AG04450 (cell line): ENCODE results near the gene TSPEAR. TPM values are rescaled to one million over a fixed set of nuclear protein-coding genes. Genes with fewer than 3 reads are reported as not detected.

Source experiments
- CTCF ChIA-PET: fragments of 300-600, 350-600 bp; formaldehyde crosslinking; extraction: SDS; loops from one replicate; lab custom pipeline; 2022; ENCODE audit warnings: antibody characterized with exemption, inconsistent platforms; lab: Charles Lee
- POLR2A ChIA-PET: fragments of 350-600 bp; formaldehyde crosslinking; extraction: SDS; loops from one replicate; lab custom pipeline; 2021; ENCODE audit warnings: antibody characterized with exemption, inconsistent platforms; lab: Yijun Ruan, JAX
- DNase-seq: peaks from one replicate; pipeline ENCODE4 v3.0.0-alpha.2; 2011; ENCODE audit warnings: low read depth, low spot score
- H3K27ac ChIP-seq: one replicate; pipeline ENCODE4 v1.5.1; 2012; ENCODE audit warnings: low read depth, low read length, control low read depth
- H3K27me3 ChIP-seq: one replicate; pipeline ENCODE4 v1.6.0; 2012; ENCODE audit warnings: low read length; ENCODE audit not compliant: control insufficient read depth, insufficient read depth
- H3K4me3 ChIP-seq: 2 replicates; pipeline ENCODE4 v1.5.1; 2011; ENCODE audit warnings: mild to moderate bottlenecking, low read depth, low read length, control low read depth
- H3K9me3 ChIP-seq: 2 replicates; pipeline ENCODE4 v1.5.1; 2012; ENCODE audit warnings: low read length; ENCODE audit not compliant: control insufficient read depth, insufficient read depth
- polyA plus RNA-seq: library from polyadenylated mRNA; depleted of rRNA; stranded (reverse); fragments of >200 nt; gene quantifications from 2 replicates; pipeline ENCODE4 v1.2.3, GENCODE V29; 2011
- TF ChIP-seq, protein P1 (sequence below): IDR thresholded peaks from 2 replicates; pipeline ENCODE4 v1.5.1; 2011; ENCODE audit warnings: low read depth, low read length, control low read depth, inconsistent platforms

TSPEAR gene
- polyA plus RNA-seq, 1 experiment, result not detected

DNA sequence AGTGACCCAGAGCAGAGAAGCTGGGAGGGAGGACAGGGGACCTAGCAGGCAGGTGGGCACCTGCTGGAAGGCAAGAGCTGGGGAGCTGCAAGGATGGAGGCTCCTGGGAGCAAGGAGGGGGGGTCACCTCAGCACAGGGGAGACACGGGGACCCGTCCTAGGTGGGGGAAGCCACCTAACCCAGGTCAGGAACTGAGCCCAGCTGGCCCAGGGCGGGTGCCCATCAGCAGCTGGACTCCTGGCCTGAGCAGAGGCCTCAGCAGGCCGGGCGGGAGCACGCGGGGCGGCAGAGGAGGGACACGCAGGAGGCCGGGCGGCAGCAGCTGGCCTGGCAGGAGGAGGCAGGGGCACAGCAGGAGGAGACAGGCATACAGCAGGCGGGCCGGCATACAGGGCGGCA, 172.3 kb downstream of the TSPEAR start:
- no peak overlapping the region for H3K4me3 ChIP-seq
- TF ChIP-seq, protein P1, sequence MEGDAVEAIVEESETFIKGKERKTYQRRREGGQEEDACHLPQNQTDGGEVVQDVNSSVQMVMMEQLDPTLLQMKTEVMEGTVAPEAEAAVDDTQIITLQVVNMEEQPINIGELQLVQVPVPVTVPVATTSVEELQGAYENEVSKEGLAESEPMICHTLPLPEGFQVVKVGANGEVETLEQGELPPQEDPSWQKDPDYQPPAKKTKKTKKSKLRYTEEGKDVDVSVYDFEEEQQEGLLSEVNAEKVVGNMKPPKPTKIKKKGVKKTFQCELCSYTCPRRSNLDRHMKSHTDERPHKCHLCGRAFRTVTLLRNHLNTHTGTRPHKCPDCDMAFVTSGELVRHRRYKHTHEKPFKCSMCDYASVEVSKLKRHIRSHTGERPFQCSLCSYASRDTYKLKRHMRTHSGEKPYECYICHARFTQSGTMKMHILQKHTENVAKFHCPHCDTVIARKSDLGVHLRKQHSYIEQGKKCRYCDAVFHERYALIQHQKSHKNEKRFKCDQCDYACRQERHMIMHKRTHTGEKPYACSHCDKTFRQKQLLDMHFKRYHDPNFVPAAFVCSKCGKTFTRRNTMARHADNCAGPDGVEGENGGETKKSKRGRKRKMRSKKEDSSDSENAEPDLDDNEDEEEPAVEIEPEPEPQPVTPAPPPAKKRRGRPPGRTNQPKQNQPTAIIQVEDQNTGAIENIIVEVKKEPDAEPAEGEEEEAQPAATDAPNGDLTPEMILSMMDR, result no peak
- H3K27me3 ChIP-seq, result no peaks in the 10 kb centered on the region
- ChIA-PET CTCF (no interaction called here), POLR2A (no interaction called here)
- H3K27ac ChIP-seq, result no peak overlapping the region
- H3K9me3 ChIP-seq, result peaks cover 30% of the 10 kb centered on the region
- DNase-seq, result no peak

DNA sequence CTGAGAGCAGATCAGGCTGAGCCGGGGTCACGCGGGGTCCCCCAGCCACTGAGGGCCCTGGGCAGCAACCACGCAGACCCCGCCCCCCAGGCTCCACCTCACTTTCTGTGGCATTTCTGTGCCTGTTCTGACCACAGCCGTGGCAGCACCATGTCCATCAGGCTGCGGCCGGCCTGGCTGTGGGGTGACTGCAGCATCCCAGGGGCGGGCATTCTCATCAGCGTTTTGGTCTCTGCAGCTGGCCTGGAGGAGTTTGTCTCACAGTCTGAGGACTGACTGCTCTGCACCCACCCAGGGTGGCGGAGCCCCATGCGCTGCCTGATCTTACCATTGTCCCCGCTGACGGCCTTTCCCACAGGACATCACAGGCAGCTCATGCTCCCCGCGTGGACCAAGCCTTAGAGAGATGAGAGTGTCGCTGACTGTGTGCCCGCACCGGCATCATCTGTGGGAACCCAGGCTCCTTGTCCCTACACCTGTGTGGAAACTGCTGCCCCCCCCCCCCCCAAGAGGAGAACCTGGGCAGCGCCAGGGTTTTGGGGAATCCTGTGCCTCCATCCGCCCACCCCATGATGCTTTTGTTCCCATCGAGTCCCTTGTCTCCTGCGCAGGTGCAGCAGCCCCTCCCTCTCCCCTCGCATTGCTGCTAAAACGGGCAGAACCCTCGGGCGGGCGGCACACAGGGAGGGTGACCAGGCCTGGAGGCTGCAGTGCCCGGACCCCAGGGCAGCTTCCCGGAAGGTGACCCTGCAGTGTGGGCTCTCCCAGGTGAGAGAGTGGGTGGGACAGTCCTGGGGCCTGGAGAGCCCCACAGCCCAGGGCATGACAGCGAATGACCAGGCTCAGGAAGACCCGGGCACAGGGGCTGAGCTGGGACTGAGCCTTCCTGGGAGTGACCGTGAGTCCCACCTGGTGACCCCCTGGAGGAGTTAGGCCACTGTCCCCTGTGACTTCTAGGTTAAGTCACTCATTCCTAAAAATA, 173.2 kb downstream of the TSPEAR start:
- Histone ChIP-seq H3K4me3 (no peak overlapping the region), H3K27ac (no peak overlapping the region), H3K27me3 (no peaks in the 10 kb centered on the region), H3K9me3 (peaks cover 38% of the 10 kb centered on the region)
- DNase-seq, result no peak
- ChIA-PET CTCF (no interaction called here), POLR2A (no interaction called here)
- TF ChIP-seq, protein P1, result no peak

DNA sequence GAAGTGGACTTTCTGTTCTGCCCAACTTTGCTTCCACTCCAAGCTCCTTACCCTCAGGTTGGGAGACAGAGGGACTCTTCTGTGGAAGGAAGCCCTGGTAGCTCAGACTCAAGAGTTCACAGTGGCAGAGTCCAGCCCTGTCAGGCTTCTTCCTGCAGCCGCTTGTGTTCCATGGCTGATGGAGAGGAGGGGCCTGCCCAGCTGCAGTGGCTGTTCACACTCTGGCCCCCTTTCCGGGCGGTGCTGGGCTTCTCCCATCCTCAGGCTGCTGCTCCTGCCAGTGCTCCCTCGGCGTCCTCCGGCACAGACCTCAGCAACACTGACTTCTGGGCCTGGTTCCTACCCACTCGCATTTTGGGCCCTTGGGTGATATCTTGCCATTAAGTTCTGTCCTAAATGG, 175.4 kb downstream of the TSPEAR start:
- CTCF ChIA-PET, result no interaction called here
- no peak for DNase-seq
- POLR2A ChIA-PET, result no interaction called here
- Histone ChIP-seq H3K27ac (no peak overlapping the region), H3K4me3 (no peak overlapping the region), H3K9me3 (peaks cover 55% of the 10 kb centered on the region), H3K27me3 (no peaks in the 10 kb centered on the region)
- TF ChIP-seq, protein P1, result no peak

DNA sequence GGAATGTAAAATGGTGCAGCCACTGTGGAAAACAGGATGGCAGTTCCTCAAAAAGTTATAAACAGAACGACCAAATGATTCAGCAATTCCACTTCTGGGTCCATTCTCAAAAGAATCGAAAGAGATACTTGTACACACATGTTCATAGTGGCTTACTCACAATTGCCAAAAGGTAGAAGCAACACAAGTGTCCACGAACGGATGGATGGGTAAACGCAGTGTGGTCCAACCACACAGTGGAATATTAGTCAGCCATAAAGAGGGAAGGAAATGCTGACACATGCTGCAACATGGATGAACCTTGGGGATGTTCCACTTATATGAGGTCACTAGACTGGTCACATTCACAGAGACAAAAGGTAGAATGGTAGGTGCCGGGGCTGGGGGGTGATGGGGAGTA, 176.7 kb downstream of the TSPEAR start:
- POLR2A ChIA-PET, result no interaction called here

More for the DNA sequence above, 176.7 kb downstream of the TSPEAR start:
- CTCF ChIA-PET, result no interaction called here
- Histone ChIP-seq H3K9me3 (peaks cover 52% of the 10 kb centered on the region), H3K4me3 (no peak overlapping the region), H3K27ac (no peak overlapping the region), H3K27me3 (no peaks in the 10 kb centered on the region)
- no peak for DNase-seq
- TF ChIP-seq, protein P1, result no peak
